NT2/D1 (cell line): ENCODE results near the gene OS9.

ENCODE experiments used
- SUZ12 ChIP-seq: IDR thresholded peaks from 2 replicates; pipeline ENCODE4 v1.6.1; 2011; ENCODE audit not compliant: insufficient read length, insufficient read depth; ENCODE audit errors: extremely low read depth
- YY1 ChIP-seq: IDR thresholded peaks from 2 replicates; pipeline ENCODE4 v1.6.1; 2011; ENCODE audit not compliant: insufficient read length, insufficient read depth
- ZNF274 ChIP-seq: IDR thresholded peaks from 2 replicates; pipeline ENCODE4 v1.6.1; 2011; ENCODE audit warnings: mild to moderate bottlenecking, low read depth, low read length

- TF ChIP-seq ZNF274: no peak
- TF ChIP-seq YY1: no peak
- TF ChIP-seq SUZ12: no peak
Measured at GRCh38 chr12:57735198-57735855, 41.4 kb downstream of the OS9 start.
